WTC11 (cell line): ENCODE measurements around the gene MYOF.

Source experiments
- CBFB ChIP-seq: sonication (generic); formaldehyde crosslinking; IDR thresholded peaks from 2 replicates; pipeline ENCODE4 v1.8.1; 2022; ENCODE audit warnings: mild to moderate bottlenecking, low read depth, missing genetic modification reagents
- CTCF ChIP-seq: fragments of 200-600 bp; IDR thresholded peaks from 2 replicates; pipeline ENCODE4 v1.8.0; 2022; ENCODE audit warnings: antibody characterized with exemption
- ELF4 ChIP-seq: sonication (generic); formaldehyde crosslinking; IDR thresholded peaks from 2 replicates; pipeline ENCODE4 v1.8.1; 2022; ENCODE audit warnings: low read depth, mild to moderate bottlenecking, moderate library complexity, missing genetic modification reagents
- ETV6 ChIP-seq: sonication (generic); formaldehyde crosslinking; IDR thresholded peaks from 2 replicates; pipeline ENCODE4 v1.8.1; 2022; ENCODE audit warnings: mild to moderate bottlenecking, missing genetic modification reagents
- JUN ChIP-seq: sonication (generic); formaldehyde crosslinking; IDR thresholded peaks from 2 replicates; pipeline ENCODE4 v1.8.0; 2023; ENCODE audit warnings: mild to moderate bottlenecking, missing genetic modification reagents
- RELA ChIP-seq: sonication (generic); formaldehyde crosslinking; IDR thresholded peaks from 2 replicates; pipeline ENCODE4 v1.8.1; 2022; ENCODE audit warnings: missing genetic modification reagents, mild to moderate bottlenecking, borderline replicate concordance
- SMAD3 ChIP-seq: sonication (generic); formaldehyde crosslinking; IDR thresholded peaks from 2 replicates; pipeline ENCODE4 v1.8.0; 2022; ENCODE audit warnings: missing genetic modification reagents, mild to moderate bottlenecking, borderline replicate concordance
- TCF7 ChIP-seq: sonication (generic); formaldehyde crosslinking; IDR thresholded peaks from 2 replicates; pipeline ENCODE4 v1.8.0; 2022; ENCODE audit warnings: mild to moderate bottlenecking, low read depth, missing genetic modification reagents, moderate library complexity
- TP53 ChIP-seq: sonication (generic); formaldehyde crosslinking; IDR thresholded peaks from 2 replicates; pipeline ENCODE4 v1.8.1; 2023; ENCODE audit warnings: mild to moderate bottlenecking, missing genetic modification reagents

GRCh38 chr10:93368210-93368609, 113.9 kb downstream of the MYOF start:
- TF ChIP-seq SMAD3: no peak
- no peak for TF ChIP-seq CTCF
- TF ChIP-seq TCF7: no peak
- no peak for TF ChIP-seq JUN (CRISPR knock-in tag)
- no peak for TF ChIP-seq ELF4 (CRISPR knock-in tag)
- no peak for TF ChIP-seq TP53 (CRISPR knock-in tag)
- no peak for TF ChIP-seq ETV6
- TF ChIP-seq CBFB (CRISPR knock-in tag): no peak
- no peak for TF ChIP-seq RELA (CRISPR knock-in tag)
